Kidney (tissue), 14 donors: ENCODE results near the gene KLHL2. TPM values are rescaled to one million over a fixed set of nuclear protein-coding genes. Genes with fewer than 3 reads are reported as not detected.

ENCODE experiments used
- DNase-seq, 5 donors: peaks; one replicate each; pipeline ENCODE4 v3.0.0-alpha.2; 2013 to 2020
- FAIRE-seq: peaks from 2 replicates; lab custom pipeline; 2012; peaks lifted over from hg19 to GRCh38; lab: Jason Lieb, UNC
- H3K27ac ChIP-seq, 2 donors: one replicate each; pipeline ENCODE4 v1.7.0; 2013; ENCODE audit warnings: low read depth in 2 of 2, low read length in 2 of 2, inconsistent platforms in 1 of 2
- H3K27me3 ChIP-seq: one replicate; pipeline ENCODE4 v1.7.1; 2013; ENCODE audit warnings: low read length, inconsistent platforms; ENCODE audit not compliant: control insufficient read depth, insufficient read depth
- H3K36me3 ChIP-seq, 3 donors: one replicate each; pipeline versions ENCODE4 v1.7.0 to v1.7.1; 2013; ENCODE audit warnings: low read length in 3 of 3, control low read depth in 1 of 3, inconsistent platforms in 1 of 3; ENCODE audit not compliant: insufficient read depth in 3 of 3, control insufficient read depth in 2 of 3
- H3K4me1 ChIP-seq, 3 donors: one replicate each; pipeline versions ENCODE4 v1.7.0 to v1.7.1; 2013; ENCODE audit warnings: low read length in 3 of 3, inconsistent platforms in 1 of 3, low read depth in 1 of 3; ENCODE audit not compliant: control insufficient read depth in 2 of 3, insufficient read depth in 2 of 3
- H3K4me3 ChIP-seq, 3 donors: one replicate each; pipeline versions ENCODE4 v1.7.0 to v1.8.1; 2013; ENCODE audit warnings: low read length in 3 of 3, control low read depth in 1 of 3, inconsistent platforms in 1 of 3
- H3K9ac ChIP-seq, 3 donors: one replicate each; pipeline versions ENCODE4 v1.7.0 to v1.7.1; 2013; ENCODE audit warnings: low read length in 3 of 3, control low read depth in 1 of 3, inconsistent platforms in 1 of 3
- H3K9me3 ChIP-seq, 3 donors: one replicate each; pipeline versions ENCODE4 v1.7.0 to v1.7.1; 2013; ENCODE audit warnings: low read length in 3 of 3, control low read depth in 1 of 3, inconsistent platforms in 1 of 3; ENCODE audit not compliant: control insufficient read depth in 2 of 3, insufficient read depth in 1 of 3
- CTCF ChIP-seq: IDR thresholded peaks from 3 replicates; pipeline ENCODE4 v1.5.1; 2012; ENCODE audit warnings: mild to moderate bottlenecking, moderate library complexity, borderline replicate concordance; ENCODE audit not compliant: insufficient read depth; ENCODE audit errors: extremely low read depth
- intact Hi-C: fragments of 100-400 bp; cut with DNase I; formaldehyde crosslinking; loops from one replicate; pipeline ENCODE4 v1.11.1; 2022
- polyA plus RNA-seq: library from polyadenylated mRNA; stranded (reverse); fragments of 350-450 nt; fragmentation: Illumina TruSeq; extraction: RNeasy Lipid Tissue Mini Kit (QIAGEN cat#74804); gene quantifications from one replicate; pipeline ENCODE4 v1.2.3, GENCODE V29; 2014; ENCODE audit warnings: low read depth, low replicate concordance; ENCODE audit not compliant: insufficient read depth
- total RNA-seq: library from RNA; stranded (reverse); fragmentation: NEBNext Ultra II Directional; extraction: Animal tissue kit (Norgen Biotek cat#: 25700); gene quantifications from one replicate; pipeline ENCODE4 v1.2.1, GENCODE V29; 2021
- donor health status: control.
- donor health status: control.
- donor health status: control.
- donor health status: control.
- donor health status: control.
- donor health status: DM: yes; HTN: yes; CAD: no.
- donor health status: Normal renal cell carcinoma (clear cell type).

KLHL2 gene
- total and polyA plus RNA-seq, 2 donors from 2014 or later = 11.5 to 44.4 TPM

DNA sequence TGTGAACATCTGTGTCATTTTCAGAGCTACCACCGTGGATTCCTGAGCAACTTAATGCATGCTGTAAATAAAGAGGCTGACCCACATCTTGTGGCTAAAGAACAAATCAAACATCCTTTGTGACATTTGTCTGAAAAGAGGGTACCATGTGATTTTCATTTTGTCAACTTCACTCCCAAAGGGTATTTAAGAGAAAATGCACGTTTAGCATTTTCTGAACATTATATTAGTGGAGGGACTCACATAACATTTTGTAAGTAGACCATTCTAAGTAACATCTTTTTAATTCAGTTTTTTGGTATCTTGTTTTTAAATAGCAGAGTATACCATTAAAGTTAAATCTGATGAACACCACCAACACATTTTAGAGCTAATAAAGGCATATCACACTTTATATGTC lies 154.4 kb downstream of the KLHL2 start:
- no peaks in the 10 kb centered on the region for H3K27me3 ChIP-seq
- no peak for DNase-seq
- H3K4me3 ChIP-seq = no peak overlapping the region
- no peak overlapping the region for H3K27ac ChIP-seq
- TF ChIP-seq CTCF = no peak
- H3K9me3 ChIP-seq = no peaks in the 10 kb centered on the region
- H3K9ac ChIP-seq = no peak overlapping the region
- no peaks in the 10 kb centered on the region for H3K36me3 ChIP-seq
- FAIRE-seq = no peak
- no peaks in the 10 kb centered on the region for H3K4me1 ChIP-seq
- intact Hi-C loops = no loop called here

DNA sequence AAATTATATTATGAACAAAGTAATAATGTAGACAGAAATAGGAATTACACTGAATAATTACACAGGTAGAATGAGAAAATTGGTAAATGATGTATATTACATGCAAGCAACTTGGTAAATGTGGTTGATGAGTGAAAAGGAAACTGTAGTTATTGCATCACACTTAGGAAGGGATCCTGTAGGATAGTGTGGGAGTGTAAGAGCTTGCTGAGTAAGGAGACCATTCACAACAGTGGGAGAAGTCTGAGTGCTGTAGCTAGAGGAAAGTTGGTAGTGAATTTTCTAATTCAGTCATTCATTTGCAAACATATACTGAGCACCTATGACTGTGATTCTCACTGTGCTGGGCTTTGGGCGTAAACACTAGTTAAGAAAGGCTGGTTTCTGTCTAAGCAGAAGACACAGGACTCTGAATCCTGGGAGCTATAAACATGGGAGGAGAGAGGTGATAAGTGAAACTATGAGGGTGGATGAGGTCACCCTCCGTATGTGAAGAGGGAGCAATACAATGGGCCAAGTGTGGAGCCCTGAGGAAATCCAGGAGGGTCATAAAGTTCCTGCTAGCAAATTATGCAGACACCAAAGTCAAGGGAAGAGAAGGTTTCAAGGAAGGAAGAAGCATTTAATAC lies 157.2 kb downstream of the KLHL2 start:
- Histone ChIP-seq H3K4me1 (no peaks in the 10 kb centered on the region), H3K9me3 (no peaks in the 10 kb centered on the region), H3K27ac (no peak overlapping the region), H3K36me3 (no peaks in the 10 kb centered on the region), H3K4me3 (no peak overlapping the region), H3K27me3 (no peaks in the 10 kb centered on the region), H3K9ac (no peak overlapping the region)
- no peak for TF ChIP-seq CTCF
- DNase-seq (no peak), FAIRE-seq (no peak)
- intact Hi-C loops = no loop called here

GRCh38 chr4:165367040-165367439 lies 159.7 kb downstream of the KLHL2 start:
- Histone ChIP-seq H3K4me1 (no peaks in the 10 kb centered on the region), H3K9ac (no peak overlapping the region), H3K9me3 (no peaks in the 10 kb centered on the region), H3K36me3 (no peaks in the 10 kb centered on the region), H3K27me3 (no peaks in the 10 kb centered on the region), H3K4me3 (no peak overlapping the region), H3K27ac (no peak overlapping the region)
- no peak for FAIRE-seq
- no peak for DNase-seq
- no peak for TF ChIP-seq CTCF
- intact Hi-C loops = no loop called here

- Histone ChIP-seq H3K4me3 (no peak overlapping the region), H3K36me3 (no peaks in the 10 kb centered on the region), H3K27me3 (no peaks in the 10 kb centered on the region), H3K9ac (no peak overlapping the region), H3K27ac (no peak overlapping the region), H3K9me3 (no peaks in the 10 kb centered on the region), H3K4me1 (no peaks in the 10 kb centered on the region)
- DNase-seq = no peak
- FAIRE-seq = no peak
- no peak for TF ChIP-seq CTCF
- intact Hi-C loops = no loop called here
These were observed 160.8 kb downstream of the KLHL2 start for GRCh38 chr4:165368114-165368513.
